HG03571 (cell line): Measurements from ENCODE around the gene ST13.
"Not testable (repeated sequence)": the region's sequence is repeated elsewhere in the genome, so short reads cannot be mapped to it uniquely, and the experiment has no call there.

Experiments
- ATAC-seq: cut with Tn5 transposase; IDR thresholded peaks from one replicate; pipeline ENCODE4 v1.9.1; 2021; ENCODE audit not compliant: unreplicated experiment

Gene ST13

DNA sequence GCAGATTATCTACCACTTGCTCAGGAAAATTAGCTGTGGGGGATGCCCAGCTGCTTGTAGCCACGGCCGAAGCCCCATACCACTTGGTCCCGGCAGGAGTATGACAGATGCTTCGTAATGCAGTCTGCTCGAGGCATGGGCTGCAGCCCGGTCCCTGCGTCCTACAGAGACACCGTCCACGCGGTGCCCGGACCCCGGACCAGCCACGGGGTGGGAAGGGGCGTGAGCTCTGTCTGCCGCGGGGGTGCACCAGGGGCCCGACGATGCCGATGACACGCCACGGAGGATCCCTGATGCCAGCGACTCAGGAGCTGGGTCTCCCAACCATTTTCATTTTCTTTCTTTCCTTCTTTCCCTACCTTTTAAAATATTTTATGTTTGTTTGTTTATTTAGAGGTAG lies 67.3 kb downstream of the ST13 start:
- ATAC-seq: no peak

DNA sequence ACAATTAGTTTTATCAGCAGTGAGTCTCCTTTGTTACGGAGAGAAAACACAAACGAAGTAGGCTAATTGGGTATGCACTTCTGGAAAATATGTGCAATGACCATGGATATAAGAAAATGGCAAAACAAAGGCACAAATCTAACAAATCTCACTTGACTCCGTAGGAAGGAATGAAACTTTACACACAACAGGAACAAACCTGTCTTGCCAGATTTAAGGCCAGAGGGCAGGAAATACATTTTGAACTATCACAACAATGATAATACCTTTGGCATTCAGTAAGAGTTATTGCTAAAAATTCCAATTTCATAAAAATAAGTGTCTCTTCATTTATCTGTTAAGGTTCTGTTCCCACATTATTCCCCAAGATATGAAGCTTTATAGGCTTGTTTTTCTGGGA lies 73.9 kb downstream of the ST13 start:
- ATAC-seq: no peak

DNA sequence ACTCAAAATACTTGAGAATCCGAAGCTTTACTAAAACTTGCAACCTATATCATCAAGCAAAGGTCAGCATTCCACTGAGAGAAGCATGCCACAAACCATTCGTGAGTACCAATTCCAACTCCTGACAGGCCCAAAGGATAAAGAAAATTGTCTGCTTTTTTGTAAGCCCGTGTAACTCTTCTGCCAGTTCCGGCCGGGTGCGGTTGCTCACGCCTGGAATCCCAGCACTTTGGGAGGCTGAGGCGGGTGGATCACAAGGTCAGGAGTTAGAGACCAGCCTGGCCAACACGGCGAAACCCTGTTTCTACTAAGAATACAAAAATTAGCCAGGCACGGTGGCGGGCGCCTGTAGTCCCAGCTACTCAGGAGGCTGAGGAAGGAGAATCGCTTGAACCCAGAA lies 74.7 kb downstream of the ST13 start:
- ATAC-seq: not testable (repeated sequence)
